Upper lobe of left lung (tissue), 4 donors: ENCODE data around the gene IL7R.

ENCODE experiments used
- EP300 ChIP-seq, 4 donors: sonication (generic); formaldehyde crosslinking; IDR thresholded peaks; one replicate each; pipeline ENCODE4 v1.5.1; 2017; ENCODE audit warnings: antibody characterized with exemption in 4 of 4, control low read depth in 2 of 4
- TF ChIP-seq, protein P1 (sequence below), 6 experiments: fragments of 450-650 bp in 4 of 6; fragments of 200-600 bp in 2 of 6; sonication (generic) in 2 of 6; IDR thresholded peaks; one replicate each; pipeline ENCODE4 v1.5.1; 2016 to 2019; ENCODE audit warnings: antibody characterized with exemption in 6 of 6

DNA sequence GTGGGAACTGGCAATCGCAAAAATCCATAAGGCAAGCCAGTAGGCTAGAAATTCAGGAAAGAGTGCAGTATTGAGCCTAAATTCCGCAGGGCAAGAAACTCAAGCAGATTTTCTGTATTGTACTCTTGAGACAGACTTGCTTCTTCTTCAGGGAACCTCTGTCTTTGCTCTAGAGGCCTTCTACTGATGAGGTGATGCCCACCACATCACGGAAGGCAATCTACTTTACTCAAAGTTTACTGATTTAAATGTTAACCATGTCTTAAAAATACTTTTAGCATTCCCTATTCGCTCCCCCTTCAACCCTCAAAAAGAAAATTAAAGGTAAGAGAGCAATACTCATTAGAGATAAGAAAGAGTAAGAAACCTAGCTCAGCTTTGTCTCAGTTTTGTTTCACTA is 11.3 kb downstream of the IL7R start:
- TF ChIP-seq, protein P1, sequence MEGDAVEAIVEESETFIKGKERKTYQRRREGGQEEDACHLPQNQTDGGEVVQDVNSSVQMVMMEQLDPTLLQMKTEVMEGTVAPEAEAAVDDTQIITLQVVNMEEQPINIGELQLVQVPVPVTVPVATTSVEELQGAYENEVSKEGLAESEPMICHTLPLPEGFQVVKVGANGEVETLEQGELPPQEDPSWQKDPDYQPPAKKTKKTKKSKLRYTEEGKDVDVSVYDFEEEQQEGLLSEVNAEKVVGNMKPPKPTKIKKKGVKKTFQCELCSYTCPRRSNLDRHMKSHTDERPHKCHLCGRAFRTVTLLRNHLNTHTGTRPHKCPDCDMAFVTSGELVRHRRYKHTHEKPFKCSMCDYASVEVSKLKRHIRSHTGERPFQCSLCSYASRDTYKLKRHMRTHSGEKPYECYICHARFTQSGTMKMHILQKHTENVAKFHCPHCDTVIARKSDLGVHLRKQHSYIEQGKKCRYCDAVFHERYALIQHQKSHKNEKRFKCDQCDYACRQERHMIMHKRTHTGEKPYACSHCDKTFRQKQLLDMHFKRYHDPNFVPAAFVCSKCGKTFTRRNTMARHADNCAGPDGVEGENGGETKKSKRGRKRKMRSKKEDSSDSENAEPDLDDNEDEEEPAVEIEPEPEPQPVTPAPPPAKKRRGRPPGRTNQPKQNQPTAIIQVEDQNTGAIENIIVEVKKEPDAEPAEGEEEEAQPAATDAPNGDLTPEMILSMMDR (IDR thresholded peaks at IDR 0.05): no peak
- no peak for TF ChIP-seq EP300 (IDR thresholded peaks at IDR 0.05)
